BLaER1 treated with 17β-estradiol and CSF1 and Interleukin-3, amounts not matched to agents 10 nM and 100 nM (cell line): ENCODE data around the gene LCLAT1.
A peak's percentile ranks its signal among the peaks of the same experiment; 100 is the strongest.

Source experiments
- H3K27ac ChIP-seq, 11 experiments: shearing (Covaris generic); formaldehyde crosslinking; 2 replicates each; pipeline ENCODE4 v1.8.1; 2022
- H3K27me3 ChIP-seq, 11 experiments: shearing (Covaris generic); formaldehyde crosslinking; 2 replicates each; pipeline ENCODE4 v1.8.1; 2022
- H3K36me3 ChIP-seq, 11 experiments: shearing (Covaris generic); formaldehyde crosslinking; 2 replicates each; pipeline ENCODE4 v1.8.1; 2022
- H3K4me1 ChIP-seq, 10 experiments: shearing (Covaris generic); formaldehyde crosslinking; 2 replicates each; pipeline ENCODE4 v1.8.1; 2022
- H3K4me2 ChIP-seq, 11 experiments: shearing (Covaris generic); formaldehyde crosslinking; 2 replicates each; pipeline ENCODE4 v1.8.1; 2022
- H3K4me3 ChIP-seq, 10 experiments: shearing (Covaris generic); formaldehyde crosslinking; 2 replicates each; pipeline ENCODE4 v1.8.1; 2022
- H3K9ac ChIP-seq, 11 experiments: shearing (Covaris generic); formaldehyde crosslinking; 2 replicates each; pipeline ENCODE4 v1.8.1; 2022
- H3K9me3 ChIP-seq, 11 experiments: shearing (Covaris generic); formaldehyde crosslinking; replicated peaks in 1 of 11; 2 replicates each; pipeline ENCODE4 v1.8.1; 2022
- H4K20me1 ChIP-seq, 11 experiments: shearing (Covaris generic); formaldehyde crosslinking; 2 replicates each; pipeline ENCODE4 v1.8.1; 2022
- Cebpa-rat ChIP-seq, 11 experiments: shearing (Covaris generic); IDR thresholded peaks; 2 replicates each; pipeline ENCODE4 v1.8.1; 2022

LCLAT1 gene

GRCh38 chr2:30665761-30666265, 218.8 kb downstream of the LCLAT1 start:
- H3K36me3 ChIP-seq: peaks cover 0 to 3% (median 0%) of the 10 kb centered on the region in 11 experiments; a peak in 1 of 22 replicates
- no peak overlapping the region for H3K4me3 ChIP-seq
- H3K27me3 ChIP-seq: no peaks in the 10 kb centered on the region
- peaks cover 0 to 12% (median 8%) of the 10 kb centered on the region in 10 experiments; a peak in 9 of 20 replicates for H3K4me1 ChIP-seq
- H4K20me1 ChIP-seq: no peaks in the 10 kb centered on the region
- peaks cover 51 to 70% (median 60%) of the 10 kb centered on the region in 11 experiments for H3K9me3 ChIP-seq
- H3K4me2 ChIP-seq: peak overlapping the region in 5 of 11 experiments; percentile 4 to 31 (median 10); a peak in 3 of 22 replicates
- 0 out of 22 replicates have a peak overlapping the region, but pooled peaks of 1 of the 11 experiments have one; percentile 12 for H3K9ac ChIP-seq
- TF ChIP-seq Cebpa-rat (IDR thresholded peaks at IDR 0.05): no peak
- peak overlapping the region in 8 of 11 experiments; percentile 8 to 70 (median 57); a peak in 13 of 22 replicates for H3K27ac ChIP-seq

GRCh38 chr2:30666266-30666874, 219.3 kb downstream of the LCLAT1 start:
- Histone ChIP-seq H3K36me3 (peaks cover 0 to 3% (median 0%) of the 10 kb centered on the region in 11 experiments; a peak in 1 of 22 replicates), H3K4me3 (no peak overlapping the region), H3K4me1 (peaks cover 0 to 12% (median 8%) of the 10 kb centered on the region in 10 experiments; a peak in 9 of 20 replicates), H4K20me1 (no peaks in the 10 kb centered on the region), H3K9ac (0 out of 22 replicates have a peak overlapping the region, but pooled peaks of 1 of the 11 experiments have one; percentile 12), H3K4me2 (peak overlapping the region in 5 of 11 experiments; percentile 4 to 31 (median 10); a peak in 4 of 22 replicates), H3K27ac (peak overlapping the region in 8 of 11 experiments; percentile 8 to 70 (median 57); a peak in 13 of 22 replicates), H3K9me3 (peaks cover 54 to 74% (median 65%) of the 10 kb centered on the region in 11 experiments), H3K27me3 (no peaks in the 10 kb centered on the region)
- no peak for TF ChIP-seq Cebpa-rat (IDR thresholded peaks at IDR 0.05)

DNA sequence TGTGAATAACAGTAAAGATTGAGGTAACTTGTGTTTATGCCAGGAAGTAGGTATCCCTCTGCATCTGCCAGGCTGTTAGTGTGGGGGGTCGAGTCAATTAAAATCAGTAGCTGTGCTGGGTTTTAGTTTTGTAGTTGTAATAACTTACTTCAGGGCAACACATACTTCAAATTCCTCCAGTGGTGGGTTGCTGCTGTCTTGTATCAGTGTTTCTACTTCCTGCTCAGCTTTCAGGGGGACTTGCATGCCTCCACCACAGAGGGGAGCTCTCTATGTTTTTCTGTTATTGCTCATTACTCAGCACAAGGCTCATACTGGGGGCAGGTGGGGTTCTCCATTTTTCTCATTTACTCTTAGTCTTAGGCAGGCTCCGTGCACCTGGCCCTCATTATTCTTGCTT, 223.4 kb downstream of the LCLAT1 start:
- H3K4me2 ChIP-seq: no peak overlapping the region
- no peaks in the 10 kb centered on the region for H4K20me1 ChIP-seq
- peaks cover 0 to 3% (median 0%) of the 10 kb centered on the region in 11 experiments; a peak in 1 of 22 replicates for H3K36me3 ChIP-seq
- TF ChIP-seq Cebpa-rat (IDR thresholded peaks at IDR 0.05): no peak
- H3K27me3 ChIP-seq: no peaks in the 10 kb centered on the region
- H3K9ac ChIP-seq: no peak overlapping the region
- no peak overlapping the region for H3K27ac ChIP-seq
- peaks cover 0 to 10% (median 8%) of the 10 kb centered on the region in 10 experiments; a peak in 9 of 20 replicates for H3K4me1 ChIP-seq
- H3K9me3 ChIP-seq: peaks cover 52 to 71% (median 63%) of the 10 kb centered on the region in 11 experiments
- H3K4me3 ChIP-seq: no peak overlapping the region

GRCh38 chr2:30673127-30673526, 226.1 kb downstream of the LCLAT1 start:
- peaks cover 31 to 46% (median 37%) of the 10 kb centered on the region in 11 experiments for H3K9me3 ChIP-seq

DNA sequence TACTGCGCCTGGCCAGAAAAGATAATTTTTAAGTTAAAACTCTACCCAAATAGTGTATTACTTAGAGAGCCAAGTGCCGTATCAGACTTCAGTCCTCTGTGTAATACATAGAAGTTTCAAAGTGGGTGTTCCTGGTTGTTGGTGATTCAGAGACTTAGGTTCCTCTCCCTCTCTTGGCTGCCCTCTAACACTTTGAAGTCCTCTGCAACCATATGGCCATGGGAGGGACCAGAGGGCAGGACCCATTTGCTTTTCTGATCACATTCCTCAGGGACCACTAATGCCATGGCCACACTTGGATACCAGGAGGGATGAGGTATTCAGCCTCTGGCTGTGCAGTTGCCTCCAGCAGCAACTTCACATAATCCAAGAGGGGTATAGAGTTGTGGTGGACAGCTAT, 228.7 kb downstream of the LCLAT1 start:
- H3K36me3 ChIP-seq: no peaks in the 10 kb centered on the region
- peaks cover 5 to 20% (median 13%) of the 10 kb centered on the region in 11 experiments for H3K9me3 ChIP-seq
- H3K27ac ChIP-seq: no peak overlapping the region
- no peak overlapping the region for H3K4me2 ChIP-seq
- no peaks in the 10 kb centered on the region for H4K20me1 ChIP-seq
- H3K4me3 ChIP-seq: no peak overlapping the region
- H3K27me3 ChIP-seq: no peaks in the 10 kb centered on the region
- no peaks in the 10 kb centered on the region for H3K4me1 ChIP-seq
- H3K9ac ChIP-seq: no peak overlapping the region
- no peak for TF ChIP-seq Cebpa-rat (IDR thresholded peaks at IDR 0.05)

More at GRCh38 chr2:30673127-30673526, 226.1 kb downstream of the LCLAT1 start:
- Histone ChIP-seq H3K4me1 (no peaks in the 10 kb centered on the region), H3K27me3 (no peaks in the 10 kb centered on the region), H3K36me3 (no peaks in the 10 kb centered on the region), H3K9ac (no peak overlapping the region), H3K4me2 (no peak overlapping the region), H3K27ac (no peak overlapping the region), H3K4me3 (no peak overlapping the region), H4K20me1 (no peaks in the 10 kb centered on the region)
- TF ChIP-seq Cebpa-rat (IDR thresholded peaks at IDR 0.05): no peak

DNA sequence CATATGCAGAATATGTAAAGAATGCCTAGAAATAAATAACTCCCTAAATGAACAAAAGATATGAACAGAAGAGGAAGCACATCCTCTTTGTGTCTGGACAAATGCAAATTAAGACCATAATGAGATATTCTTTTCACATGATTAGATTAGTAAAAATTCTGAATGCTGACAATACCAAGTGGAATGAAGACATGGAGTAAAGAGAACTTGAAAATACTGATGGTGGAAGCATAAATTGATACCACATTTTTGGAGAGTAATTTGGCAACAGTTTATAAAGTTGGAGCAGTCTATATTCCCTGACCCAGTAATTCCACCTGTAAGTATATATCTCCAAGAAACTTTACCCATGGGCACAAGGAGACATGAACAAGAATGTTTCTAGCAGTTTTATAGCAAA, 230.2 kb downstream of the LCLAT1 start:
- no peaks in the 10 kb centered on the region for H3K36me3 ChIP-seq
- peaks cover 0 to 7% (median 0%) of the 10 kb centered on the region in 11 experiments; a peak in 3 of 22 replicates for H3K9me3 ChIP-seq
- no peak for TF ChIP-seq Cebpa-rat (IDR thresholded peaks at IDR 0.05)
- no peak overlapping the region for H3K4me2 ChIP-seq
- no peak overlapping the region for H3K27ac ChIP-seq
- no peaks in the 10 kb centered on the region for H4K20me1 ChIP-seq
- H3K4me3 ChIP-seq: no peak overlapping the region
- H3K9ac ChIP-seq: no peak overlapping the region
- H3K27me3 ChIP-seq: no peaks in the 10 kb centered on the region
- H3K4me1 ChIP-seq: no peaks in the 10 kb centered on the region

GRCh38 chr2:30677861-30678385, 230.9 kb downstream of the LCLAT1 start:
- Histone ChIP-seq H3K9me3 (peaks cover 0 to 4% (median 0%) of the 10 kb centered on the region in 11 experiments; a peak in 3 of 22 replicates), H3K27me3 (no peaks in the 10 kb centered on the region), H3K27ac (no peak overlapping the region), H3K4me2 (no peak overlapping the region), H3K4me1 (no peaks in the 10 kb centered on the region), H3K36me3 (no peaks in the 10 kb centered on the region), H3K9ac (no peak overlapping the region), H3K4me3 (no peak overlapping the region), H4K20me1 (no peaks in the 10 kb centered on the region)
- TF ChIP-seq Cebpa-rat (IDR thresholded peaks at IDR 0.05): no peak

DNA sequence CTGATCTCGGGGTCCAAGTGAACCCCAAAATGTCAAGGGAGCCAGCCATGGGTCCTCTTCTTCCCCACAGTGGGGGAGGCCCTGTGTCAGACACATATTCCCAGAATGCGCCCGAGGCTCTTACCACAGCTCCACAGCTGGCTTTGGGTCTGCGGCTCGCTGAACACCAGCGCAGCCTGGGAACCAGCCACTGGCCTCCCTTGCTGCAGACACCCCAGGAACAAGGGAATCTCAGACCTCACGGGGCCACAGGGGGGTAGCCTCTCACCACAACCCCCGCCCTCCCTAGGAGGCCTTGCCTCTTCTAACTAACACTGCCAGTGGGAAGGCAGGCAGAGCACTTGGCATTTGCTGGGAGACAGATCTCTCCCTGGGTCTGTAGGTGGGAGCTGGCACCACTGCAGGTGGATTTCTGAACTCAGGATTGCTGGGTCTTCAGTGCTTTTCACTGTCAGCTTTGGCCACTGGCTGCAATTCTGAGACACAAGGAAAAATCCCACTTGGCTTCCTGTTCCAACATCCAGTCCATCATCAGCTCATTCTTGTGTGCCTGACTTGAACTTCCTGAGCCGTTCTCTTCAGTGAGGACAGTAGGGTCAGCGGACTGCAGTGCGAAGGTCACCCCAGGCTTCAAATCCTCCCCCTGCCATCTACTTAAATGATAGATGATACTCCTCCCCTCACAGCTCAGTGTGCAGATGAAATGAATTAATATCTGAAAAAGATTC, 231.5 kb downstream of the LCLAT1 start:
- Histone ChIP-seq H3K4me1 (peaks cover 0 to 3% (median 0%) of the 10 kb centered on the region in 10 experiments; a peak in 2 of 20 replicates), H3K4me2 (no peak overlapping the region), H3K9me3 (no peaks in the 10 kb centered on the region), H3K9ac (no peak overlapping the region), H4K20me1 (no peaks in the 10 kb centered on the region), H3K27me3 (no peaks in the 10 kb centered on the region), H3K4me3 (no peak overlapping the region), H3K36me3 (no peaks in the 10 kb centered on the region), H3K27ac (no peak overlapping the region)
- no peak for TF ChIP-seq Cebpa-rat (IDR thresholded peaks at IDR 0.05)
